LNCaP clone FGC (cell line): ENCODE results near the gene BRD1.
A peak's percentile ranks its signal among the peaks of the same experiment; 100 is the strongest.

Experiments used
- DNase-seq: peaks from one replicate; pipeline ENCODE4 v3.0.0-alpha.2; 2011; ENCODE audit warnings: low read depth
- H3K4me3 ChIP-seq: 2 replicates; pipeline ENCODE4 v1.5.1; 2011; ENCODE audit warnings: mild to moderate bottlenecking, low read depth, low read length, control low read depth
- CTCF ChIP-seq: IDR thresholded peaks from 2 replicates; pipeline ENCODE4 v1.5.1; 2012; ENCODE audit warnings: mild to moderate bottlenecking; ENCODE audit not compliant: control insufficient read depth, insufficient read depth; ENCODE audit errors: extremely low read depth

Gene BRD1

DNA sequence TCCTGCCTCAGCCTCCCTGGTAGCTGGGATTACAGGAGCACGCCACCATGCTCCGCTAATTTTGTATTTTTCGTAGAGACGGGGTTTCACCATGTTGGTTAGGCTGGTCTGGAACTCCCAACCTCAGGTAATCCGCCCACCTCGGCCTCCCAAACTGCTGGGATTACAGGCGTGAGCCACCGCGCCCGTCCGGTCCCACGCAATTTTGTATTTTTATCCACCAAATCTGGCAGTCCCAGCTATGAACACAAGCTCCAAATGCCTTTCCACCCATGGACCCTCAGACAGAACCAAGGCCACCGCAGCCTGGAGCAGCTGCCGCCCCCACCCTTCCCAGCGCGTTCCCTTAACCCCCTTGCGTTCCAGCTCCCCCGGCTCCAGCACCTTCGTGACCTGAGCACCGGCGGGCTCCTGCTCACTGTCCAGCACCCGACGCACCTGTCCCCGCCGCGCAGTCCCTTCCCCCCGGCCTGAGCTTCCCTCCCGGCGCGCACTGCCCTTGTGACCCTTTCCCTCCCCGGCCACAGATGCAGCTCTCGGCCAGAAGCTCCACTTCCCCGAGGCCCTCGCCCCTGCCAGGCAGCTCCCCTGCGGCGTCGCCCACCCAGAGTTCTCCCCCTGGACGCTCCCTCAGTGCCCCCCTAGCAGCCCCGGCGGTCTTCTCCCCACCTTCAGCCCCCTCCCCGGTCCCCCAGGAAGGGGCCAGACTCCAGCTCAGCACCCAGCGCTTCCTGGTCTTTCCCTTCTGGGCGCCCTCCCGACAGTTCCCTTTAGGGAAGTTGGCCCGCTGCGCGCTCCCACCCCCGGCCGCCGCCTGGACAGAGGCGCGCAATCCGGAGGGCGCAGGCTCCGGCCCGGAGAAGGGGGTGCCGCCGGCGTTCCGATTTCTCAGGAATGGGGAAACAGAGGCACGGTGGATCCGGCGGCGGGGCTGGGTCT lies 20.3 kb upstream of the BRD1 start:
- no peak overlapping the region for H3K4me3 ChIP-seq
- no peak for TF ChIP-seq CTCF
- no peak for DNase-seq

DNA sequence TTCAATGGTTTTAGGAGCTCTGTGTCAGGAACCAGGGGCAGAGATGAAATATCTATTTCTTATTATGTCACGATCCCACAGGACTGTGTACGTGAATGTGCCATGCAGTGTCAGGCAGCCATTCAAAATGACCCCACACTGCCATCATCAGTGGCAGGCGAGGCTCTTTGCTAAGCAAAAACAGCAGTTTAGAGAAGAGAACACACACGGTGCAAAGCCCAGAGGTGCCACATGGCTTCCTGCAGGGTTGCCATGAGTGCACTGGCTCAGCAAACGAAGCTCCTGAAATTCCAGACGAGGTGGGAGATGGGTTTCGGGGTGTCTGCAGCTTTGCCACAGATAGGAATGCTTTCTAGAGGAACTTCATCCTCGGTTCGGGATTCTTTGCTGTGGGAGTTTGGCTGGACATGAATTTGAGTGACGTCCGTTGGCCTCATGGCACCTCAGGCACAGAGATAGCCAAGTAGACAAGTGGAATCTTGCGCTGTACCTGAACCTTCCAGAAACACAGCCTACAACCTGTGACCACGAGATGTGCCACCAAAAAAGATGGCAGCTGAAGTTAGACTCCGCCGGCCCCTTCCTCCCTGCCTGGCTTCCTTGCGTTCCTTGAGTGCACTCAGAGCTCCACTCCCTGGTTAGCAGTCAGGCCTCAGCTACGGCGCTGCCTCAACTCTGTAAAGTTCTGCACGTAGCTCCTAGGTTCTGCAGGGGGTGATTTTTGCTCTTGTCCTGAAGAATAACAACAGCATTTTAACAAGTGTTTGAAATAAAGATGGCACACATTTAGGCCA lies 18.2 kb upstream of the BRD1 start:
- no peak overlapping the region for H3K4me3 ChIP-seq
- DNase-seq = no peak
- no peak for TF ChIP-seq CTCF

DNA sequence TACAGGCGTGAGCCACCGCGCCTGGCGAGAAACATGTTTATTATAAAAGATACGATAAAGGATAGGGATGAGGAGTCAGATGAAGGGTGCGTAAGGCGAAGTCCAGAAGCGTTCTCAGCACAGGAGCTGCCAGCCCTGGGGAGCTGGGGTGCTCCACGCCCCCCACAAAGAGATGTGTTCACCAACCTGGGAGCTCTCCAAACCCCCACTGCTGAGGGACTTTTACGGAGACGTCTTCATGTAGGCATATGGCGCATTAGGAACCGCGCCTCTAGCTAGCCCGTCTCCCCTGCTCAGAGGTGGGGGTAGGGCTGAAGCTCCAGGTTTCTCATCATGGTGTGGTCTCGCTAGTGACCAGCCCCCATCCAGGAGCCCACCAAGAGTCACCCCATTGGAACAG lies 17.6 kb upstream of the BRD1 start:
- no peak for DNase-seq
- no peak overlapping the region for H3K4me3 ChIP-seq
- TF ChIP-seq CTCF = no peak

- DNase-seq = no peak
- H3K4me3 ChIP-seq = no peak overlapping the region
- TF ChIP-seq CTCF = no peak
Measured at GRCh38 chr22:49838771-49839717, 11.4 kb upstream of the BRD1 start.

DNA sequence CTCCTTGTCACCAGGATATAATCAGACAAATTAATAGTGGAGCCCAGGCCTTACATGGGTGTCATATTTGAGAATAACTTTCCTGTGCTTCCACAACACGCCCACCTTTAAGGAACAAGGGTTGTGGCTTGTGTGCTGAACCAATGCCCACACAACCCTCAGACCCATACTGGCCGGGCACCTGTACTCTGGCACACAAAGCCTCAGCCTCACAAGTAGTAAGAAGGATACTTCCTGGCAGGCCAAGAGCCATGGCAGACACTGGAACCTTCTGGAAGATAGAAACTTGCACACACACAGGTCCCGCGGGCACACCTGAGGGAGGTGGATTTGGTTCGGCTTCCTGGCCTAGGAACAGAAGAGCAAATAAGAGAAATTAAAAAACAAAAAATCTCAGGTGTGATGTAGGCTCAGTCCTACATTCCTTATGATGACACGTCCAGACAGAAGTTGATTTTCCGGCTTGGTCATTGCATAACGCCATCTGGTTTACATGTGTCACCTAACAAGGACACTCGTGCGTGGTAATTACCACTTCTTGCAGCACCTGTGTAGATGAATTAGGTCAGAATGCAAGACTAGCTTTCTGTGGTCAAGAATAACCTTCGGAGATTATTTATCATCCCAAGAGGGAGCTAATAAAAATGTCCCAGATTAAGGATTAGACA lies 5.8 kb upstream of the BRD1 start:
- H3K4me3 ChIP-seq = no peak overlapping the region
- peak; percentile 49 for DNase-seq
- no peak for TF ChIP-seq CTCF
